KMS-11 (cell line): ENCODE data around the gene PGAP2.

Source experiments
- H2AFZ ChIP-seq: fragments of 200-600 bp; sonication (generic); 2 replicates; pipeline ENCODE4 v1.6.1; 2016; ENCODE audit warnings: antibody characterized with exemption, mixed run types, low read depth
- H3K27ac ChIP-seq: fragments of 200-600 bp; sonication (generic); 2 replicates; pipeline ENCODE4 v1.6.1; 2016; ENCODE audit warnings: mild to moderate bottlenecking, mixed run types
- H3K27me3 ChIP-seq: fragments of 200-600 bp; sonication (generic); 2 replicates; pipeline ENCODE4 v1.6.1; 2017; ENCODE audit warnings: mild to moderate bottlenecking, low read depth, mixed run types, moderate library complexity; ENCODE audit not compliant: insufficient read depth
- H3K36me3 ChIP-seq: fragments of 200-600 bp; sonication (generic); 2 replicates; pipeline ENCODE4 v1.6.1; 2017; ENCODE audit warnings: mild to moderate bottlenecking, mixed run types; ENCODE audit not compliant: insufficient read depth
- H3K4me1 ChIP-seq: fragments of 200-600 bp; sonication (generic); 2 replicates; pipeline ENCODE4 v1.6.1; 2016; ENCODE audit warnings: mild to moderate bottlenecking, low read depth, mixed run types; ENCODE audit not compliant: poor library complexity, severe bottlenecking
- H3K4me2 ChIP-seq: fragments of 200-600 bp; sonication (generic); 2 replicates; pipeline ENCODE4 v1.7.0; 2016; ENCODE audit warnings: mild to moderate bottlenecking, mixed run types
- H3K4me3 ChIP-seq: fragments of 200-600 bp; sonication (generic); IDR thresholded peaks from 2 replicates; pipeline ENCODE4 v1.6.1; 2017; ENCODE audit warnings: low read depth, low read length, mixed read lengths; ENCODE audit not compliant: insufficient read depth
- H3K79me2 ChIP-seq: fragments of 200-600 bp; sonication (generic); 2 replicates; pipeline ENCODE4 v1.6.1; 2016; ENCODE audit warnings: low read depth, mixed run types; ENCODE audit not compliant: insufficient read depth
- H3K9ac ChIP-seq: fragments of 200-600 bp; sonication (generic); 2 replicates; pipeline ENCODE4 v1.6.1; 2016; ENCODE audit warnings: mild to moderate bottlenecking, mixed run types
- H4K20me1 ChIP-seq: fragments of 200-600 bp; sonication (generic); 2 replicates; pipeline ENCODE4 v1.6.1; 2016; ENCODE audit warnings: mild to moderate bottlenecking, mixed run types; ENCODE audit not compliant: insufficient read depth
- CTCF ChIP-seq: fragments of 200-600 bp; sonication (generic); conservative IDR thresholded peaks from 2 replicates; pipeline ENCODE4 v1.6.1; 2017; ENCODE audit warnings: low read depth, mild to moderate bottlenecking, antibody characterized with exemption, low read length, moderate library complexity, mixed read lengths

The PGAP2 gene

GRCh38 chr11:3837793-3838192, 29.4 kb downstream of the PGAP2 start:
- Histone ChIP-seq H3K9ac (no peak overlapping the region), H4K20me1 (0 out of 2 replicates have a peak, but pooled peaks cover 4% of the 10 kb centered on the region), H3K79me2 (peaks cover 58% of the 10 kb centered on the region; the same call in 1 of the 2 replicates), H2AFZ (no peak overlapping the region), H3K4me3 (no peak overlapping the region), H3K27ac (no peak overlapping the region), H3K36me3 (no peaks in the 10 kb centered on the region), H3K4me2 (0 out of 2 replicates have a peak overlapping the region, but pooled peaks have one; percentile 7), H3K4me1 (peaks cover 52% of the 10 kb centered on the region), H3K27me3 (no peaks in the 10 kb centered on the region)
- no peak for TF ChIP-seq CTCF

GRCh38 chr11:3838504-3838903, 30.1 kb downstream of the PGAP2 start:
- 0 out of 2 replicates have a peak, but pooled peaks cover 4% of the 10 kb centered on the region for H4K20me1 ChIP-seq
- H3K4me2 ChIP-seq = 0 out of 2 replicates have a peak overlapping the region, but pooled peaks have one; percentile 7
- no peaks in the 10 kb centered on the region for H3K36me3 ChIP-seq
- no peaks in the 10 kb centered on the region for H3K27me3 ChIP-seq
- H3K4me1 ChIP-seq = peaks cover 52% of the 10 kb centered on the region
- H2AFZ ChIP-seq = no peak overlapping the region
- H3K27ac ChIP-seq = no peak overlapping the region
- no peak overlapping the region for H3K4me3 ChIP-seq
- H3K79me2 ChIP-seq = peaks cover 51% of the 10 kb centered on the region; the same call in 1 of the 2 replicates
- TF ChIP-seq CTCF = no peak
- H3K9ac ChIP-seq = no peak overlapping the region

DNA sequence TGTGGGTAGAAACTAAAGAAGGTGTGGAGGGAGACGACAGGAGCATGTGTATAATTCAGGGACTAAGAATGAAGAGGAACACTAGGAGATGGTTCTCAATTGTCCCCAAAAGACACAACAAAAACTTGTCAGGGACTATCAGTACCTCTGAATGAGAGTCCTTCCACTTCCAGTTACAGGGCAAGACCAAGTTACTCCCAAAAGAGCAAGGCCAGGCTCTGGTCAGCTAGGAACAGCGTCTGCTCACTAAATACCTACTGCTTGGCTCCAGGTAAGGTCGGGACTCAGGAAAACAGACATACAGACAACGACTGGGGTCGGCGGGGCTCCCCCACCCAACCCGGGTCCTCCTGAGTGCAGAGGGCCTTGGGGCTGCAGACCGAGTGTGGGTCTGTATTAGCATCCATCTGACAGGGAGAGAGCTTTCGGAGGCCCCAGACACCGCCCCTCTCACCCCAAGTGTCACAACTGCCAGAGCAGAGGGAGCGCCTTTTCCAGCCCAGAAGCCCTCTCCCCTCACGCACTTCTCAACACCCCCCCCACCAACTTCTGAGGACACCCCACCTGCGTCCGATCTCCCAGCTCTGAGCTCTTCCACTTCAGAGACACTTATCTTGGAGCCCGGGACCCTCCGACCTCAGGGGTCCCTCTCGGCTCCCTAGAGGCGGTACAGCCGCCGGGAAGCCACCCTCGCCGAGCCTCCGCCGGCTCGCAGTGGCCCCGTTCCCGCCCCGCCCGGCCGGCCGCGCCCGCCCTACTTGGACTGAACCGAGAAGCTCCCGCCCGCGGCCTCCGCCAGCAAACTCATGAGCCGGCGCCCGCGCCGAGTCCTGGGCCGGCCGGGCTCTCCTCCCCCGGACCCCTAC, 31.9 kb downstream of the PGAP2 start:
- peak overlapping the region; percentile 84; the same call in 1 of the 2 replicates for H3K9ac ChIP-seq
- peaks cover 48% of the 10 kb centered on the region for H3K4me1 ChIP-seq
- H3K27ac ChIP-seq = 0 out of 2 replicates have a peak overlapping the region, but pooled peaks have one; percentile 24
- no peak for TF ChIP-seq CTCF
- no peaks in the 10 kb centered on the region for H3K36me3 ChIP-seq
- H3K4me3 ChIP-seq = no peak overlapping the region
- peak overlapping the region; percentile 96 for H3K4me2 ChIP-seq
- H3K79me2 ChIP-seq = peaks cover 41% of the 10 kb centered on the region; the same call in 1 of the 2 replicates
- H4K20me1 ChIP-seq = 0 out of 2 replicates have a peak, but pooled peaks cover 4% of the 10 kb centered on the region
- H3K27me3 ChIP-seq = no peaks in the 10 kb centered on the region
- H2AFZ ChIP-seq = peak overlapping the region; percentile 54; the same call in 1 of the 2 replicates

DNA sequence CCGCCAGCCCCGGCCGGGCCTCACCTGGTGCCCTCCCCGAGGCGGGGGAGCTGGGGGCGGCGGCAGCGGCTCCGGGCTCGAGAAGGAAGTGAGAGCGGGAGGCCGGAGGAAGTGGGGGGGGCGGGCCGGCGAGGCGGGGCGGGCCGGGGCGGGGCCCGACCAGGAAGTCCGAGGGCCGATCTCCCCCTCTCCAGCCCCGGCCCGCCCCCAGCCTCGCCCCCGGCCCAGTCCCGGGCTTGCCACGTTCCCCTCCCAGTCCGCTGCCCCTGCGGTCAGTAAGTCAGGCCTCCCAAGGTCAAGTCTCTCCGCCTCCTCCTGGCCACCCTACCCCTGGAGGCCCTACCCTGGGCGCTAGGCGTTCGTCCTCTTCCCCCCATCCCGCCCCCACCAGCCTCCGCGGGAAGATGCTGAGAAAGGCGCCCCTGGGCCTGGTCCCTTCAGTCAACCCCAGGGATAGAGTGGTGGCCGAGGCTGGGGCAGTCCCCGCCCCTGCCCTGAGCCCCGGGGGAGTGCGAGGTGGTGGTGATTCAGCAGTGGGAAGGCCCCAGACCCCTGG, 32.6 kb downstream of the PGAP2 start, which contains the start of gene RHOG:
RHOG (minus strand) TSS at position 90 of the 556 bp plus-strand sequence. CDS start 12,821 bp downstream, outside the sequence.
- no peak for TF ChIP-seq CTCF
- H3K27ac ChIP-seq = peak within 1 kb of the TSS; percentile 91
- H3K36me3 ChIP-seq = no peaks in the 10 kb centered on the region
- H3K4me2 ChIP-seq = peak within 1 kb of the TSS; percentile 96
- H3K27me3 ChIP-seq = no peaks in the 10 kb centered on the region
- peak within 1 kb of the TSS; percentile 84 for H3K9ac ChIP-seq
- H4K20me1 ChIP-seq = no peaks in the 10 kb centered on the region
- no peak within 1 kb of the TSS for H3K4me3 ChIP-seq
- peak within 1 kb of the TSS; percentile 90 for H2AFZ ChIP-seq
- peaks cover 41% of the 10 kb centered on the region for H3K4me1 ChIP-seq
- H3K79me2 ChIP-seq = peaks cover 40% of the 10 kb centered on the region; the same call in 1 of the 2 replicates
